Mucosa of descending colon (tissue), 3 donors: ENCODE data around the gene KIZ. TPM values are rescaled to one million over a fixed set of nuclear protein-coding genes. Genes with fewer than 3 reads are reported as not detected.

Source experiments
- ATAC-seq: fragments of 200-7000 bp; cut with Tn5 transposase; one replicate; pipeline ENCODE4 v1.9.1; 2020; ENCODE audit warnings: mild to moderate bottlenecking, moderate library complexity
- DNase-seq, 3 donors: peaks; one replicate each; pipeline ENCODE4 v3.0.0-alpha.2; 2020
- H3K36me3 ChIP-seq: fragments of 200-600 bp; one replicate; pipeline ENCODE4 v1.8.0; 2021; ENCODE audit warnings: low read depth, mild to moderate bottlenecking
- H3K4me1 ChIP-seq: fragments of 200-600 bp; one replicate; pipeline ENCODE4 v1.8.0; 2021; ENCODE audit warnings: low read depth, mild to moderate bottlenecking
- H3K4me3 ChIP-seq: fragments of 200-600 bp; one replicate; pipeline ENCODE4 v1.8.0; 2021; ENCODE audit warnings: mild to moderate bottlenecking
- H3K9me3 ChIP-seq: fragments of 200-600 bp; one replicate; pipeline ENCODE4 v1.8.0; 2021; ENCODE audit warnings: mild to moderate bottlenecking
- CTCF ChIP-seq: fragments of 200-600 bp; IDR thresholded peaks from one replicate; pipeline ENCODE4 v1.8.0; 2022; ENCODE audit warnings: antibody characterized with exemption, mild to moderate bottlenecking
- intact Hi-C, 2 donors: fragments of 100-400 bp; cut with DNase I in 1 of 2; cut with micrococcal nuclease in 1 of 2; formaldehyde crosslinking; loops; one replicate each; pipeline versions ENCODE4 v1.11.0 to v1.11.1; 2022; cut with DNase I, micrococcal nuclease
- total RNA-seq, 3 donors: library from RNA; stranded (reverse); fragmentation: NEBNext Ultra II Directional in 2 of 3; extraction: Animal tissue kit (Norgen Biotek cat#: 25700) in 2 of 3; gene quantifications; one replicate each; pipeline versions ENCODE4 v1.2.1 to v1.2.4, GENCODE V29; 2021 to 2023
- donor health status: DM: no; HTN: no; CAD: no; lungs with moderate emphysema.
- donor health status: DM: no; HTN: no; CAD: no.
- donor health status: DM: no; HTN: yes; CAD: no.

Gene KIZ
- total RNA-seq, 3 donors from 2014 or later = 9.4 to 114 (median 14.2) TPM

GRCh38 chr20:21087862-21088540, 37.9 kb upstream of the KIZ start:
- H3K4me3 ChIP-seq = no peak overlapping the region
- no peak for DNase-seq
- no peaks in the 10 kb centered on the region for H3K4me1 ChIP-seq
- H3K36me3 ChIP-seq = no peaks in the 10 kb centered on the region
- no peaks in the 10 kb centered on the region for H3K9me3 ChIP-seq
- TF ChIP-seq CTCF = no peak
- ATAC-seq = no peak
- intact Hi-C loops = no loop called here

DNA sequence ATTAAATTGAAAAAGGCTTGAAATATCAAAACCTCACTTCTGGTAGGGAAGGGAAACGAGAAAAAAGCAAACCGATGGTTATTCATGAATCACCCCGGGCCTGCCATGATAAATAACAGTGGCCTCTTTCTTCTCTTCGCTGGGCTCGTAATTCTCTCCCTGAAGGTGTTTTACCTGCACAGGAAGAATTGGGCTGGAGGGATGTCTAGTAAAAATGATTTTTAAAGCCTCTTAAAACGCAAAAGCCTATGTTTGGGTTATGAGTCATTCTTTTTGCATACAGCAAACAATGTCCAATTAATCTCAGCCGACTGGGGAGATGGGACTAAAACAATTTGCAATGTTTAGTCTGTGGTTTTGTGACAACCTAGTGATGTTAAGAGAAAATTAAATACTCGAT, 36.5 kb upstream of the KIZ start:
- Histone ChIP-seq H3K4me1 (no peaks in the 10 kb centered on the region), H3K4me3 (no peak overlapping the region), H3K36me3 (no peaks in the 10 kb centered on the region), H3K9me3 (no peaks in the 10 kb centered on the region)
- intact Hi-C loops = no loop called here
- DNase-seq (no peak), ATAC-seq (no peak)
- no peak for TF ChIP-seq CTCF

- Histone ChIP-seq H3K4me1 (no peaks in the 10 kb centered on the region), H3K36me3 (no peaks in the 10 kb centered on the region), H3K4me3 (no peak overlapping the region), H3K9me3 (no peaks in the 10 kb centered on the region)
- DNase-seq (no peak), ATAC-seq (no peak)
- no peak for TF ChIP-seq CTCF
- intact Hi-C loops = no loop called here
These were observed 35.7 kb upstream of the KIZ start for GRCh38 chr20:21090111-21090618.

GRCh38 chr20:21090721-21091120, 35.2 kb upstream of the KIZ start:
- no peaks in the 10 kb centered on the region for H3K36me3 ChIP-seq
- TF ChIP-seq CTCF = no peak
- H3K4me1 ChIP-seq = no peaks in the 10 kb centered on the region
- intact Hi-C loops = no loop called here
- DNase-seq (no peak), ATAC-seq (no peak)
- no peaks in the 10 kb centered on the region for H3K9me3 ChIP-seq
- H3K4me3 ChIP-seq = no peak overlapping the region

DNA sequence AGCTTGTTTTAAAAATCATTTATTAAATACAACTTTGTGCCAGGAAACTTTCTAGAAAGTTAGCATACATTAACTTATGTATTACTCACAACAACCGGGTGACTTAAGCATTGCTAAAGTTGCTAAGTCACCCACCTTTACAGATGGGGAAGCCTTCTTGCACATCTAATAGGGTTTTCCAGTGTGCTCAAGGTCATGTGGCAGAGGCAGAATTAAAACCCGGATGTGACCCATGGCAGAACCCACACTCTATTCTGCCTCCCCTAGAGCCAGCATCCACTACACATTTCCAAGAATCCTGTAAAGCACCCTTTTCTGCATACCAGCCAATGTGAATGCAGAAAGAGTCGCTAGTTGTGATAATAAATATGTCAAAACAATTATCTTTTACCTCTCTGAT, 33.1 kb upstream of the KIZ start:
- H3K36me3 ChIP-seq = no peaks in the 10 kb centered on the region
- no peak overlapping the region for H3K4me3 ChIP-seq
- H3K4me1 ChIP-seq = no peaks in the 10 kb centered on the region
- ATAC-seq (no peak), DNase-seq (no peak)
- H3K9me3 ChIP-seq = no peaks in the 10 kb centered on the region
- no peak for TF ChIP-seq CTCF
- intact Hi-C loops = no loop called here
